Measurements from ENCODE around the gene GPRIN2. TPM values are rescaled to one million over a fixed set of nuclear protein-coding genes. Genes with fewer than 3 reads are reported as not detected.
A peak's percentile ranks its signal among the peaks of the same experiment; 100 is the strongest.

GPRIN2 gene
- total RNA-seq, 1 experiment from 2014 or later, result not detected

DNA sequence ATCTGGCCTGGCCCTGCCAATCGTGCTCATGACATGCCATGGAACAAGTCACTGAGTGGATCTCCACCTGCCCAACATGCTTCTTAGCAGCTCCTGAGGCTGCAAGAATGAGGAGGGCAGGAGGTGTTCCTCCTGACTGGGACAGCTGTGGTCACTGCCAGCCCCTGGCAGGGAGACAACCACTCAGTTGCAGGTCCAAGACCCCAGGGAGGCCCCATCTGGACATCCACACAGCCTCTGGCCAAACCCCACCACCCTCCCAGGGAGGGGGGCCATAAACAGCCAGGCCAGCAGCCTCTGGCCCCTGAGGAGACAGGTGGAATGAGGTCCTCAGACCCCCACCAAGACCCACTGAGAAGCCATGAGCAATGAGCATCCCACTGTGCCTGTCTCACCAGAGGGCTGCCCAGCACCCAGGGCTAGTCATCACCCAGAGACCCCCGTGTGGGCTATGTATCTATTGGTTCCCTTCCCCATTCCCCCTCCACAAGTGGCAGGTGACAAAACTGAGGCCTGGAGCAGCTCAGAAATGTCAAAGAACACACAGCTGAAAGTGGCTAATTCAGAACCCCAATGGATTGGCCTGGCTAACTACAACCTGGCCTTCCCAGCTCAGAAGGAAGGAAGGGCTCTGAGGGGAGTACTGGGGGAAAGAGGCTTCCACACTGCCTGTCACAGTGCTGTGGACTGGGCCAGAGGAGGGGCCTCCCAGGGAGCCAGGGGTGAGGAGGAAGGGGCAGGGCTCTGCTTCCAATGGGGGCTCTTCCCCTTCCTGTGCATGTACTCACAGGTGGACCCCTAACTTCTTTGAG lies 3.0 kb downstream of the GPRIN2 start:
- DNase-seq (ENCODE audit: low read depth, low spot score), result no peak

DNA sequence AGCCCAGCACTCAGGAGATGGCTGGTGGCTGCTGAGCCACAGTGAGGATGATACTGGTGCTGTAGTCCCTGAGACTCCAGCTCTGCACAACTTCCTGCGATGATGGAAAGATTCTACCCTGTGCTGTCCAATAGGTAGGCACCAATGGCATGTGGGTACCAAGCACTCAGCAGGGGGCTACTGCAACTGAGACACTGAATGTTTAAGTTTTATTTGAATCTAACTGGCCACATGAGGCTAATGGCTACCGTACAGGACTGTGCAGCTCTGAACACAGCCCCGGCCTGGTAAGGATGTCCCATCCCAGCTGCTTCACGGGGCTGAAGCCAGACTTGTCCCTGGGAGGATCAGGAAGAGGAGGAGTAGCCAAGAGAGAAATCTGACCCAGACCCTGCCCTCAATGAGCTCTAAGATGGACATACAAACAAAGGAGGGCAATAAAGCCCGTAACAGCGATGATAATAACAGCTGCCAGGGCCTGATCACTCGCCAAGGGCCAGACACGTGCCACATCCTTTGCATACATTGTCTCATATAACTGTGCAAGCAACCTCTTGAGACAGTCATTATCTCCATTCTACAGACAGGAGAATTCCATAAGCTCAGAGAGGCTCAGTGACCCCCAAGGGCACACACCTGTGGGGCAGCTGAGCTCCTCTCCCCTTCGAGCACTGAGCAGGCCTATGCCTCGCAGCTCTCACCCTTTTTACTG lies 3.8 kb downstream of the GPRIN2 start:
- DNase-seq (ENCODE audit: low read depth, low spot score), result no peak
- in situ Hi-C loops (cut with HindIII; ENCODE audit: low pct_unique_long_range_greater_than_20kb, low sequenced_read_pairs), result no loop called here

More for the DNA sequence above, 3.0 kb downstream of the GPRIN2 start:
- in situ Hi-C loops (cut with HindIII; ENCODE audit: low pct_unique_long_range_greater_than_20kb, low sequenced_read_pairs), result no loop called here

GRCh38 chr10:46551701-46552525 lies 4.5 kb downstream of the GPRIN2 start:
- in situ Hi-C loops (cut with HindIII; ENCODE audit: low pct_unique_long_range_greater_than_20kb, low sequenced_read_pairs), result no loop called here
- DNase-seq (ENCODE audit: low read depth, low spot score), result no peak

DNA sequence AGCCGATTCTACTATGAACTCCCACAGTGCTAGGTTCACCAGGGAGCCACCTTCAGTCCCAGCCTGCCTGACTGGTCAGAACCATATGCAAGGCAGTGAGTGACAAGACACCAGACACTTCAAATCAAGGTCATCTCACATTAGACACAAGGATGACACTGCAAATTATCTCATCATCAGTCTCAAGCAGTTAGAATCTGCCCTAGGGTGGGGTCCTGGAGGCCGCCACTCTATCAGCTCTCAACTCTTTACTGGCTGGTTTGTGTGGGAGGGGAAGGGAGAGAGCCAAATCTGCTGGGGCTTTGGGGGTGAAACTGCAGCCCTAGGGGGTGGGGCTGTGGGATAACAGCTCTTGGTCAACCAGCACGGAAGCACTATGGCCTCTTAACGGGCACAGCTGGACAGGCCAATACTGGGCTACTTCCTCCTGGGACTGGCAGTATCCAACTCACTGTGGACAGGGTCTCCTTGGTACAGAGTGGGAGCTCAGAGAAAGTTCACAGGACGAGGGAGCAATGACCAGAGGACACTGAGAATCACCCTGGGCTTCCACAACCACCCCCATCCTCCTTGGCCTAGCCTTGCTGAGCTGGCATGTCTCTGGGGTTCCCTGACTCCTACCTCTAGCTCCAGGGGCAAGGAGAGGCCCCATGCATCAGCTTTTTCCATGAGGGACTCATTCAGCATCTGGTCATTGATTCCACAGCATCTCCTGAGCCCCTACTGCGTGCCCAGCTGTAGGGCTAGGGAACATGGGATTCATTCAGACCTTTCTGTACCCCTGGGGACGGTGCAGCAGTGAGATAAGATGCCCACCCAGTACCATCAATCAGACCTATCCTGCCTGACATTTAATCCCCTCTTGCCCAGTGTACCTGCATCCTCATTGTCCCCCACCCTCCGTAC lies 5.4 kb downstream of the GPRIN2 start:
- DNase-seq (ENCODE audit: low read depth, low spot score), result no peak
- in situ Hi-C loops (cut with HindIII; ENCODE audit: low pct_unique_long_range_greater_than_20kb, low sequenced_read_pairs), result no loop called here

DNA sequence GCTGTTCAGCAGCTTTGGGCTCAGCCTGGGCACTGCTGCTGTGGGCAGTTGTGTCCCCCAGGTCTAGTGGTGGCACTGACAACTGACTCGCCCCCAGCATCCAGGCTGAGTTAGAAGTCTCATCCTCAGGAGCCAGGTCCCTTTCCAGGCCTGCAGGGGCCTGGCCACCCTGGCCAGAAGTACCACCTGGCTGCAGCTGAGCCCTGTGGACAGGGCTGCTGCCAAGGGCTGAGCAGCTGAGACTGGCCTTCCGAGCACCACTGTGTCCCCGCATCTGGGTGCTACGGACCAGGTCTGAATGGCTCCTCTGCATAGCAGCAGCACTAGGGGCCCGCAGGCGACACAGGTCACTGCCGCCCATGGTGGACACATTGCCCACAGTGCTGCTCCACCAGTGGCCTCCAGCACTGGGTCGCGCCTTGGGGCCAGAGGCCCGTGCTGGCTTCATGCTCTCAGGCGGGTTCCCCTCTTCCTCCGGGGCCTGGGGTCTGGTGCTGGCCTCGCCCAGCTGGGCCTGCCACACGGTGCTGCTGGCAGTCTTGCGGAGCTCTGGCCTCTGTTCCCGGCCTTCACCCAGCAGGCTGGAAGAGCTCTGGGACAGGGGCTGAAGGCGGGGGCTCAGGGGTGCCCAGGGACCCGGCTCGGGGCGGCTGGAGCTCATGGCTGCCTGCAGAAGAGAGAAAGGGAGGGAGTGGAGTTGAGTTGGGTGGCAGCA lies 6.2 kb downstream of the GPRIN2 start:
- no peak for DNase-seq (ENCODE audit: low read depth, low spot score)
- in situ Hi-C loops (cut with HindIII; ENCODE audit: low pct_unique_long_range_greater_than_20kb, low sequenced_read_pairs), result no loop called here

DNA sequence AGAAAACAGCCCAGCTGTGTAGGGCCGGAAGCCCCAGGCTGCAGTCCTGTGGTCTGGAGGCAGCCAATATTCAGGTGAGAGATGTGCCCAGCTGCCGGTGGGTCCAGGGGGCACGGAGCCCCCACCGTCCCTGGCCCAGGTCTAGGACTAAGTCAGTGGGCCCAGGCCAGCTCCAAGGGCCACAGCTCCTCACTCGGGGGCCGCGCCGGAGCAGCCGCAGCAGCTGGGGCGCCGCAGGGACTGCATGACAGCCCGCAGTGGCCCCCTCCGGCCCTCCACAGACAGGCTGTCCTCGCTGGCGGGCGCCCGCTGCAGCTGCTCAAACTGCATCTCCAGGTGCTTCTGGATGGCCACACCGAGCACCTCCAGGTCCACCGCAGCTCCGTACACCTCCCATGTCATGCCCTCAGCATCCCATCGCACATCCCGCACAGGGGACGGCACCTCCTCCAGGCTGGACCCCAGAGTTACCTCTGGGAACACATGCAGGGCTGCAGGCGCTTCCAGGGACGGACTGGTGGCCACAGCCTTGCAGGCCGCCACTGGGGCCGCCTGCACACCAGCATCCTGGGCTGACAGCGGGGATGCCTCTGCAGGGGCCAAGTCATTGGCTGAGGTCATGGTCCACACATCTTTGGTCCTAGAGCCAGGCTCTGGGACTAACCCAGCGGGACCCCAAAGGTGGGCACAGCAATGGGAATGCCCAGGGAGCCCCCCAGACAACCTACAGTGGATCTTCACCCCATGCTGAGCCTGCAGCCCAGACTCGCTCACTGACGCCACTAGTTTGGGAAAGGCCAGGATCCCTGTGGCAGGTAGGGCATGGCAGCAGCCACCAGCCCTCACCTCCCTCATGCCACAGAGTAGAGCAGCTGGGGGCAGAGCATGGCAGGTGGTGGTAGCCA lies 7.0 kb downstream of the GPRIN2 start:
- in situ Hi-C loops (cut with HindIII; ENCODE audit: low pct_unique_long_range_greater_than_20kb, low sequenced_read_pairs), result no loop called here
- no peak for DNase-seq (ENCODE audit: low read depth, low spot score)

DNA sequence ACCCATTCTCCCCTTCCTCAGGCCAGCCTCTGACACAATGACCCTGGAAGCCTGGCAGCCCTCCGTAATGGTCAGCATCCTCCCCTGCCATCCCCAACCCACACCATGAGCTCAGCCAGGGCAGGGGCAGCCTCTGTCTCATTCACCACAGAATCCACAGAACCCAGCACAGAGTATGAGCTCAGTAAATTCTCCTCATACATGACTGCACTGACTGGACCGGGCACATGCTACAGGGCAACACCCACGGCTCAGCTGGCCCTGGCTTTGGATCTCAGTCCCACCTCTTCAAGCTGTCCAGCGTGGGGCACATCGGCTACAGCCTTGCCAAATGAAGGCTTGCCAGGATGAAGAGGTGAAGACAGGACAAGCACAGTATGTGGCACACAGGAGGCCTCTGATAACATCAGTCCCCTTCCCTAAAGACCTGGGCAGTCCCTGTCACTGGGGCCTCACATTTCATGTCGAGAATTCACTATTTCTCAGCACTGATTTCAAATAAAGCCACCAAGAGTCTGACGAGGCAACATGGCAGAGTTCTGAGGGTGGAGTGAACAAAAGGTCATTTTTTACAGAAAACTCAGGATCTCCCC lies 7.9 kb downstream of the GPRIN2 start:
- in situ Hi-C loops (cut with HindIII; ENCODE audit: low pct_unique_long_range_greater_than_20kb, low sequenced_read_pairs), result no loop called here
- no peak for DNase-seq (ENCODE audit: low read depth, low spot score)

DNA sequence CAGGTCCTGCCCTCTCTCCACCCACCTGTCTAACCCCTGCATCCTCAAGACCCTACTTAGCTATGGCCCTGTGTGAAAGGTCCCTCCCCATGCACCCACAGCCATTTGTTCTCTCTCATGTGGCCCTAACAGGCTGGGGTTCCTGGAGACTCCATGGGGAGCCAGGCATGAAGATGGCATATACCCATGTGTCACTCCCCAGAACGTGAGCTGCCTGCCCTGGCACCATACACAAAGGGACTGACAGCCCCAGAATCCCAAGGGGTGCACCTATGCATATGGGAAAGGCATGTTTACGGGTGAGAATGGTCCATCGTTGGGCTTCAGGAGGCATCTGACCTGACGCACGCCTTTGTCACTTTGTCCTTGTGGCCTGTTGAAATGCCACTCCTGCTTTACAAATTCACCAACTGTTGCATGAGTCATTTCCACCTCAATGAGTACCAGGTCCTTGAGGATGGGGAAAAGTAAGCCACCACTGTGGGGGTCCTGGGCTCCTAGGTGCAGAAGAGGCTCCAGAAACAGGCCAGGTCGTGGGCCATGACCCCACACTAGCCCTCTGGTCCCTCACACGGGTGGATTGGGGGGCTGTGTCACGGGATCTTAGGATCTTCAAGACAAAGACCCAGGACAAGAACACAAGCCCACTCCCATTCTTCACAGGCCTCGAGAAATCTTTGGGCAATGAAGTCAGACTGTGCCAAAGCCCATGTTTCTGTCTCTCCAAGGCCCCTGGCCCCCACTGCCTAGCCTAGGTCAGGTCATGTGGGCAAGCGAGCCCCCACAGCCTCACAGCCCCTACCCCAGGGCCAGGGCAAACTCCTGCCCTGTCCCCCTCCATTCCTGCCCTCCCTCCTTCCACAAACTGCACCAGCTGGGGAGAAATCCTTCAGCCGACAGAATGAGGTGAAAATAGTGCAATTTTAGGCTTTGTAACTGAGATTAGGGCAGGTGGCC lies 8.6 kb downstream of the GPRIN2 start:
- DNase-seq (ENCODE audit: low read depth, low spot score), result no peak
- in situ Hi-C loops (cut with HindIII; ENCODE audit: low pct_unique_long_range_greater_than_20kb, low sequenced_read_pairs), result no loop called here

DNA sequence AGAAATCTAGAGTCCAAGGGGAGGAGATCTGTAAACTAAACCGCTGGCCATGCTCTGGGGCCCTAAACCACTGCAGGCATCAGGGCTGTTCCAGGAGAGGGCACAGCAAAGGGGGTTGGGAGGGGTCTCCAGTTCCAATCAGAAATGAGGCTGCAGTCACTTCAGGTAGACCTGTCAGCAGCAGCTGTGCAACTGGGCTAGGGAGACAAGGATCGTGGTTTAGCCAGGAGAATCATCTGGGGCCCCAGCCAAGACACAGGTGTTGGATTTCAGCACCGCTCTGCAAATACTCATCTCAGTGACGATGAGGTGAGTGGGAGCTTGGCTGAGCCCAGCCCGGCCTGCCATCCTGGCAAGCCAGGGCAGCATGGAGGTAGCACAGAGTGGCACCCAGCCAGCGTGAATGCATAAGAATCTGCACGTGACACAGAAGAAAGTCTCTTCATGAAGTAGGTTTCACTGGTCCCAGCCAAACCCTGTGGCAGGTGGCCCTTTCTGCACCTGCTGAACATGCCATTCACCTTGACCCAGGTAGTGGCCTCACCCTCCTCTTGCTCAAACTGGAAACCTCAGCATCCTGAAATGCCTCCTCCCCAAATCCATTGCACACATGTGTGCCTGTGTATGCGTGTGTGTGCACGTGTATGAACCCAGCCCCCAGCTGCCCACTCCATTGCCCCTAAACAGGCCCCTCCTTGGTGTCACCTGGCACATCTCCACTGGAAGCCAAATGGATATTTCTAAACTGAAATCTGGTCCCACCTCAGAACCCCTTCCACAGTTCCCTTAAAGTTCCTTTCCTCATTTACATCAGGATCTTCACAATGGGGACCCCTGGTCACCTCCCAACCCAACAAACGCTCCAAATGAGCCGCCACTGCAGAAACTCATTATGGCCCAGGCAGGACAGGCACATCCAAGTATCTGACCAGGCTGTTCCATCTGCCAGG lies 9.6 kb downstream of the GPRIN2 start:
- no peak for DNase-seq (ENCODE audit: low read depth, low spot score)
- in situ Hi-C loops (cut with HindIII; ENCODE audit: low pct_unique_long_range_greater_than_20kb, low sequenced_read_pairs), result no loop called here

- no peak for DNase-seq (ENCODE audit: low read depth, low spot score)
- in situ Hi-C loops (cut with HindIII; ENCODE audit: low pct_unique_long_range_greater_than_20kb, low sequenced_read_pairs), result no loop called here
Measured at GRCh38 chr10:46545861-46546590, 10.4 kb downstream of the GPRIN2 start.

DNA sequence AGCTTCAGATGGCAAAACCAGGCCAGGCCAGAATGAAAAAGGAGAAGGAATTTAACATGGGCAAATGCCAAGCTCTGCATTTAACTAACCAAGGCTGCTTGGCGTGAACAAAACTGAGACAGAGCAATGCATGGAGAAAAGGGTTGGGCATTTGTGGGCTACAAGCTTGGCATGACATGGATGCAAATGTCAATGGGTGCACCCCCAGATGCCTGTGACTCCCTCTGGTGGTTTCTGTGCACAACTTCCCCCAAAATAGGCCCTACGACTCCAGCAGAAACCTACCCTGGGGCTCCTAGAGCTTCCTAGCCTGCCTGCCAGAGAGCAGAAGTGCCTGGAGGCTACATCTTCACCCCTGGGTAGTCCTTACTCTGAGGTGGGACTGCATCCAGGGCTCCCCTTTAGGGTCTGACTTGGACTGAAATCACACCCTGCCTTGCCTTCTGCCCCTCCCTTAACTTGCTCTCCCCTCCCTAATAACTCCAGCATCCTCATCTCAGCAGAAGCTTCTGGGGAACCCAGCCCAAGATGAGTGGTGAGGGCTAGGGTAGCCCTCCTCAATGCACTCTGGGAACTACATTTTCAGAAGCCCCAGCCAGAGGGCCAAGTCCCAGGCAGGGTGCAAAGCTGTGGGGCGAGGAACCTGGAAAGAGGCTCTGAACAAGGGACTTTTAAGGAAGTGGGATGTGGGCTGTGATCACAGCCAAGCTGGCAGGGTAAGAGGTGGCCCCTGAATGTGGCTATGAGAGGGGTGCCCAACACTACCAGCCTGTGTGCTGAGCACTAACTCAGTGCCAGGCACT lies 11.3 kb downstream of the GPRIN2 start:
- DNase-seq (ENCODE audit: low read depth, low spot score), result peak; percentile 14
- in situ Hi-C loops (cut with HindIII; ENCODE audit: low pct_unique_long_range_greater_than_20kb, low sequenced_read_pairs), result no loop called here

Data from SK-MEL-5 (cell line).